SU-DHL-6 (cell line): ENCODE measurements around the gene ZC3H7A.

Source experiments
- CTCF ChIP-seq: fragments of 200-600 bp; sonication (generic); IDR thresholded peaks from one replicate; pipeline ENCODE4 v1.5.1; 2017; ENCODE audit warnings: antibody characterized with exemption, mild to moderate bottlenecking, low read length, moderate library complexity; ENCODE audit not compliant: insufficient read depth, poor library complexity, severe bottlenecking
- EZH2phosphoT487 ChIP-seq: fragments of 200-600 bp; sonication (generic), shearing (Covaris generic); conservative IDR thresholded peaks from 2 replicates; pipeline ENCODE4 v1.6.1; 2018; ENCODE audit warnings: mild to moderate bottlenecking, antibody characterized with exemption, low read length, moderate library complexity, mixed read lengths

- TF ChIP-seq CTCF = no peak
- TF ChIP-seq EZH2phosphoT487 = no peak
Measured at GRCh38 chr16:11792410-11793241, 4.4 kb downstream of the ZC3H7A start.
